Lower lobe of right lung (tissue), 2 donors: ENCODE results near the gene GBP6. TPM values are rescaled to one million over a fixed set of nuclear protein-coding genes. Genes with fewer than 3 reads are reported as not detected.

ENCODE experiments used
- ATAC-seq, 2 donors: fragments of 200-7000 bp; cut with Tn5 transposase; one replicate each; pipeline ENCODE4 v1.9.1; 2020 to 2022; ENCODE audit warnings: mild to moderate bottlenecking in 2 of 2, moderate library complexity in 2 of 2
- DNase-seq: peaks from one replicate; pipeline ENCODE4 v3.0.0-alpha.2; 2020
- H3K27ac ChIP-seq: fragments of 200-600 bp; one replicate; pipeline ENCODE4 v1.8.0; 2022
- H3K27me3 ChIP-seq: fragments of 200-600 bp; one replicate; pipeline ENCODE4 v1.8.0; 2022; ENCODE audit warnings: low read depth
- H3K36me3 ChIP-seq: fragments of 200-600 bp; one replicate; pipeline ENCODE4 v1.8.0; 2022; ENCODE audit warnings: mild to moderate bottlenecking
- H3K4me1 ChIP-seq: fragments of 200-600 bp; one replicate; pipeline ENCODE4 v1.8.0; 2022
- H3K4me3 ChIP-seq: fragments of 200-600 bp; one replicate; pipeline ENCODE4 v1.8.0; 2022; ENCODE audit warnings: mild to moderate bottlenecking
- H3K9me3 ChIP-seq: fragments of 200-600 bp; one replicate; pipeline ENCODE4 v1.8.0; 2022
- intact Hi-C: fragments of 100-400 bp; cut with DNase I; formaldehyde crosslinking; loops from one replicate; pipeline ENCODE4 v1.11.0; 2022
- total RNA-seq: library from RNA; stranded (reverse); fragmentation: NEBNext Ultra II Directional; extraction: Animal tissue kit (Norgen Biotek cat#: 25700); gene quantifications from one replicate; pipeline ENCODE4 v1.2.1, GENCODE V29; 2021
- TF ChIP-seq, protein P1 (sequence below): fragments of 200-600 bp; IDR thresholded peaks from one replicate; pipeline ENCODE4 v1.8.0; 2022; ENCODE audit warnings: antibody characterized with exemption, mild to moderate bottlenecking
- donor health status: DM: no; HTN: yes; CAD: no; lungs with severe emphysema.

GBP6 gene
- total RNA-seq, 1 donor from 2014 or later: 0.68 TPM

DNA sequence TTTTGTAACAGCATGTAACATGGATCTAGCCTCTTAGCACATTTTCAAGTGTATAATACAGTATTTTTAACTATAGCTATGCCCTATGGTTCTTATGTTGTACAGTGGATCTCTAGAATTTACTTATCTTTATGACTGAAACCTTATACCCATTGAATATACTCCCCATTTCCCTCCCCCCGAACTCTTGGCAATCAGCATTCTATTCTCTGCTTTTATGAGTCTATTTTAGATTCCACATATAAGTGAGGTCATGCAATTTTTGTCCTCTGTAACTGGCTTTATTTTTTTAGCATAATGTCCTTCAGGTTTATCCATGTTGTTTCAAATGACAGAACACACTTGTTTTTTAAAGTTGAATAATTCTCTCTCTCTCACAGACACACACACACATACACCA, 3.1 kb upstream of the GBP6 start:
- no peak for DNase-seq
- intact Hi-C loops: no loop called here
- no peak for ATAC-seq

DNA sequence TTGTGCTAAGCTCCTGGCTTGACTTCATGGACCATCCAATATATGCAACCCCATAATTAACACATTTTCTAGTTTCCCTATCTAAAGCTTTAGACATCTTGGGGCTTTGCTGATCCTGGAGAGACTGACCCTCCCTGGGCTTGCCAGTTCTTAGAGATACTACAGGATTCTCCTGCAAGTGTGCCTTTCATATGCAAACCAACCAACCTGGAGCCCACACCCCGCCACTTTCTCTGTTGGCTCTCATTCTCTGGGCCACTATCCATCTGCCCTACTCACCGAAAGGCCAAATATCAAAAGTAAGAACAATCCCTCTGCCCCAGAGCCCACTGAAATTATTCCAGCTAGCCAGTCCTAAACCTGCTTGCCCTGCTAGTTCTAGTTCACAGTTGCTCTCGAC, 2.2 kb upstream of the GBP6 start:
- no peak for DNase-seq
- TF ChIP-seq, protein P1, sequence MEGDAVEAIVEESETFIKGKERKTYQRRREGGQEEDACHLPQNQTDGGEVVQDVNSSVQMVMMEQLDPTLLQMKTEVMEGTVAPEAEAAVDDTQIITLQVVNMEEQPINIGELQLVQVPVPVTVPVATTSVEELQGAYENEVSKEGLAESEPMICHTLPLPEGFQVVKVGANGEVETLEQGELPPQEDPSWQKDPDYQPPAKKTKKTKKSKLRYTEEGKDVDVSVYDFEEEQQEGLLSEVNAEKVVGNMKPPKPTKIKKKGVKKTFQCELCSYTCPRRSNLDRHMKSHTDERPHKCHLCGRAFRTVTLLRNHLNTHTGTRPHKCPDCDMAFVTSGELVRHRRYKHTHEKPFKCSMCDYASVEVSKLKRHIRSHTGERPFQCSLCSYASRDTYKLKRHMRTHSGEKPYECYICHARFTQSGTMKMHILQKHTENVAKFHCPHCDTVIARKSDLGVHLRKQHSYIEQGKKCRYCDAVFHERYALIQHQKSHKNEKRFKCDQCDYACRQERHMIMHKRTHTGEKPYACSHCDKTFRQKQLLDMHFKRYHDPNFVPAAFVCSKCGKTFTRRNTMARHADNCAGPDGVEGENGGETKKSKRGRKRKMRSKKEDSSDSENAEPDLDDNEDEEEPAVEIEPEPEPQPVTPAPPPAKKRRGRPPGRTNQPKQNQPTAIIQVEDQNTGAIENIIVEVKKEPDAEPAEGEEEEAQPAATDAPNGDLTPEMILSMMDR: no peak
- no peak for ATAC-seq
- Histone ChIP-seq H3K27me3 (no peaks in the 10 kb centered on the region), H3K9me3 (no peaks in the 10 kb centered on the region), H3K4me1 (peaks cover 20% of the 10 kb centered on the region), H3K27ac (no peak overlapping the region), H3K4me3 (no peak overlapping the region), H3K36me3 (no peaks in the 10 kb centered on the region)
- intact Hi-C loops: no loop called here

More for the DNA sequence above, 3.1 kb upstream of the GBP6 start:
- Histone ChIP-seq H3K27me3 (no peaks in the 10 kb centered on the region), H3K27ac (no peak overlapping the region), H3K4me3 (no peak overlapping the region), H3K9me3 (no peaks in the 10 kb centered on the region), H3K36me3 (no peaks in the 10 kb centered on the region), H3K4me1 (peaks cover 20% of the 10 kb centered on the region)
- TF ChIP-seq, protein P1: no peak

DNA sequence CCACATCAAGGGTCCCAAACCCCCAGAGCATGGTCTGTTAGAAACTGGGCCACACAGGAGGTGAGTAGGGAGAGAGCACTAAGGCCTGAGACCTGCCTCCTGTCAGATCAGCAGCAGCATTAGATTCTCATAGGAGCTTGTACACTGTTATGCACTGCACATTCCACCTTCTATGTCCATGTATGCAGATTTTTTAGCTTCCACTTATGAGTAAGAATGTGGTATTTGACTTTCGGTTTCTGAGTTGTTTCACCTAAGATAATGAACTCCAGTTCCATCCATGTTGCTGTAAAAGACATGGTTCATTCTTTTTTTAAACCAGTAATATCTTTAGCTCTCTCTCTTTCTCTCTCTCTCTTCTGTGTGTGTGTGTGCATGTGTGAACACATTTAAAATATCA, 663 bp upstream of the GBP6 start:
- no peaks in the 10 kb centered on the region for H3K27me3 ChIP-seq

DNA sequence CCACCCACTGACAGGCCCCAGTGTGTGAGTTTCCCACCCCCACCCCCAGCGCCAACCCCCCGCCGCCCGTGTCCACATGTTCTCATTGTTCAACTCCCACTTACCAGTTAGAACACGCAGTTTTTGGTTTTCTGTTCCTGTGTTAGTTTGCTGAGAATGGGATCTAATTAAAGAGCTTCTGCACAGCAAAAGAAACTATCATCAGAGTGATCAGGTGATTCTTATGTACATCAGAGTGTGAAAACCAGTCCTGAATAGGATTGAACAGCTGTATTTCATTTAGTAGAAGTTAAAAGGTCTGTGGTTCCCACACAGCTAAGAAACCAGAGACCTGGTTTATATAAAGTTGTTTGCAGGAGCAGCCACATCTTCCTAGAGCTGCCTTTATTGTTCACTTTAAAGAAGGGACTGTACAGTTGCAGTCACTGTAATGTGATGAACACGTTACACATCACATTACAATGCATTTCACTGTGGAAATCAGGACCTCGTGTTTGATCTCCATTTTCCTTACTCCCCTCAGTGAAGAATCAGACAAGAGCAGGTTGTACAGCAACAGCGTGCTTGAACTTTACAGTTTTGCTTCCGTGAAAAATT, 1.2 kb downstream of the GBP6 start:
- intact Hi-C loops: no loop called here
- Histone ChIP-seq H3K36me3 (no peaks in the 10 kb centered on the region), H3K27ac (no peak overlapping the region), H3K9me3 (no peaks in the 10 kb centered on the region), H3K4me1 (peaks cover 13% of the 10 kb centered on the region), H3K4me3 (no peak overlapping the region), H3K27me3 (no peaks in the 10 kb centered on the region)
- DNase-seq (no peak), ATAC-seq (no peak)
- TF ChIP-seq, protein P1: no peak

More for the DNA sequence above, 663 bp upstream of the GBP6 start:
- no peak overlapping the region for H3K4me3 ChIP-seq
- TF ChIP-seq, protein P1: no peak
- DNase-seq (no peak), ATAC-seq (peak; percentile 56 to 82)
- no peaks in the 10 kb centered on the region for H3K36me3 ChIP-seq
- no peak overlapping the region for H3K27ac ChIP-seq
- intact Hi-C loops: no loop called here
- no peaks in the 10 kb centered on the region for H3K9me3 ChIP-seq
- peaks cover 16% of the 10 kb centered on the region for H3K4me1 ChIP-seq

DNA sequence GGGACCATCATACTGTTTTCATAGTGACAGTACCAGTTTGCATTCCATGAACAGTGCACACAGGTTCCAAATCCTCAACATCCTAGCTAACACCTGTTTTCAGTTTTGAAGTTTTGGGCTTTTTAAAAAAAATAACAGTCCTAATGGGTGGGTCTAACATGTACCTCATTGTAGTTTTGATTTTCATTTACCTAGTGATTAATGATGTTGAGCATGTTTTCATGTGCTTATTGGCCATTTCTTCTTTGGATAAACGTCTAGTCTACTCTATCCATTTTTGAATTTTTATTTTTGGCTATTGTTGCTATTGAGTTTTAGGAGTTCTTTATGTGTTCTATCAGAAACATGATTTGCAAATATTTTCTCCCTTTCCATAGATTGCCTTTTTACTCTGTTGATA, 3.4 kb downstream of the GBP6 start:
- no peak for ATAC-seq
- no peaks in the 10 kb centered on the region for H3K9me3 ChIP-seq
- intact Hi-C loops: no loop called here
- TF ChIP-seq, protein P1: no peak
- no peak overlapping the region for H3K27ac ChIP-seq
- H3K4me3 ChIP-seq: no peak overlapping the region
- H3K27me3 ChIP-seq: no peaks in the 10 kb centered on the region
- no peaks in the 10 kb centered on the region for H3K36me3 ChIP-seq
- peaks cover 13% of the 10 kb centered on the region for H3K4me1 ChIP-seq
- no peak for DNase-seq
